Measurements from ENCODE around the gene CFAP73. TPM values are rescaled to one million over a fixed set of nuclear protein-coding genes. Genes with fewer than 3 reads are reported as not detected.

CFAP73 gene
- total RNA-seq, 2 experiments from 2014 or later: 0.16 to 1.0 TPM

GRCh38 chr12:113162102-113163029 is 12.8 kb downstream of the CFAP73 start:
- H3K36me3 Mint-ChIP-seq: peaks cover 19% of the 10 kb centered on the region
- no peak overlapping the region for H3K27ac Mint-ChIP-seq
- no peaks in the 10 kb centered on the region for H3K9me3 Mint-ChIP-seq
- no peaks in the 10 kb centered on the region for H3K4me1 Mint-ChIP-seq
- H3K27me3 Mint-ChIP-seq: no peaks in the 10 kb centered on the region
- no peak for DNase-seq
- H3K4me3 Mint-ChIP-seq: no peak overlapping the region

- Mint-ChIP-seq H3K27ac (no peak overlapping the region), H3K27me3 (no peaks in the 10 kb centered on the region), H3K4me3 (no peak overlapping the region)
Measured at GRCh38 chr12:113163030-113163360, 13.5 kb downstream of the CFAP73 start.

GRCh38 chr12:113164014-113164413 is 14.5 kb downstream of the CFAP73 start:
- no peak for DNase-seq
- H3K27ac Mint-ChIP-seq: no peak overlapping the region
- no peak overlapping the region for H3K4me3 Mint-ChIP-seq
- H3K27me3 Mint-ChIP-seq: no peaks in the 10 kb centered on the region
- no peaks in the 10 kb centered on the region for H3K9me3 Mint-ChIP-seq
- H3K36me3 Mint-ChIP-seq: peaks cover 15% of the 10 kb centered on the region
- no peaks in the 10 kb centered on the region for H3K4me1 Mint-ChIP-seq

More at GRCh38 chr12:113163030-113163360, 13.5 kb downstream of the CFAP73 start:
- Mint-ChIP-seq H3K9me3 (no peaks in the 10 kb centered on the region), H3K4me1 (no peaks in the 10 kb centered on the region), H3K36me3 (peaks cover 15% of the 10 kb centered on the region)
- DNase-seq: no peak

GRCh38 chr12:113165521-113166450 is 16.3 kb downstream of the CFAP73 start:
- H3K27ac Mint-ChIP-seq: no peak overlapping the region
- no peaks in the 10 kb centered on the region for H3K27me3 Mint-ChIP-seq
- H3K36me3 Mint-ChIP-seq: peaks cover 17% of the 10 kb centered on the region
- no peaks in the 10 kb centered on the region for H3K4me1 Mint-ChIP-seq
- H3K4me3 Mint-ChIP-seq: no peak overlapping the region
- no peaks in the 10 kb centered on the region for H3K9me3 Mint-ChIP-seq
- DNase-seq: no peak

GRCh38 chr12:113167868-113168267 is 18.3 kb downstream of the CFAP73 start:
- no peak overlapping the region for H3K27ac Mint-ChIP-seq
- DNase-seq: no peak
- H3K4me1 Mint-ChIP-seq: no peaks in the 10 kb centered on the region
- H3K36me3 Mint-ChIP-seq: peaks cover 24% of the 10 kb centered on the region
- H3K9me3 Mint-ChIP-seq: no peaks in the 10 kb centered on the region
- H3K4me3 Mint-ChIP-seq: no peak overlapping the region
- no peaks in the 10 kb centered on the region for H3K27me3 Mint-ChIP-seq

GRCh38 chr12:113169697-113170096 is 20.2 kb downstream of the CFAP73 start:
- no peak overlapping the region for H3K27ac Mint-ChIP-seq
- H3K9me3 Mint-ChIP-seq: no peaks in the 10 kb centered on the region
- H3K36me3 Mint-ChIP-seq: peaks cover 28% of the 10 kb centered on the region

GRCh38 chr12:113170457-113170856 is 20.9 kb downstream of the CFAP73 start:
- Mint-ChIP-seq H3K36me3 (peaks cover 31% of the 10 kb centered on the region), H3K9me3 (no peaks in the 10 kb centered on the region)

More at GRCh38 chr12:113169697-113170096, 20.2 kb downstream of the CFAP73 start:
- no peaks in the 10 kb centered on the region for H3K27me3 Mint-ChIP-seq
- no peak for DNase-seq
- no peak overlapping the region for H3K4me3 Mint-ChIP-seq
- no peaks in the 10 kb centered on the region for H3K4me1 Mint-ChIP-seq

GRCh38 chr12:113170926-113171325 is 21.4 kb downstream of the CFAP73 start:
- Mint-ChIP-seq H3K27me3 (no peaks in the 10 kb centered on the region), H3K9me3 (no peaks in the 10 kb centered on the region), H3K27ac (no peak overlapping the region), H3K36me3 (peaks cover 28% of the 10 kb centered on the region), H3K4me1 (no peaks in the 10 kb centered on the region), H3K4me3 (no peak overlapping the region)
- DNase-seq: no peak

More at GRCh38 chr12:113170457-113170856, 20.9 kb downstream of the CFAP73 start:
- no peaks in the 10 kb centered on the region for H3K4me1 Mint-ChIP-seq
- no peaks in the 10 kb centered on the region for H3K27me3 Mint-ChIP-seq
- DNase-seq: no peak
- no peak overlapping the region for H3K4me3 Mint-ChIP-seq
- no peak overlapping the region for H3K27ac Mint-ChIP-seq

GRCh38 chr12:113171543-113171942 is 22.0 kb downstream of the CFAP73 start:
- H3K36me3 Mint-ChIP-seq: peaks cover 31% of the 10 kb centered on the region
- H3K27me3 Mint-ChIP-seq: no peaks in the 10 kb centered on the region
- no peaks in the 10 kb centered on the region for H3K9me3 Mint-ChIP-seq
- no peak overlapping the region for H3K4me3 Mint-ChIP-seq
- DNase-seq: no peak
- H3K27ac Mint-ChIP-seq: no peak overlapping the region
- no peaks in the 10 kb centered on the region for H3K4me1 Mint-ChIP-seq

- peaks cover 37% of the 10 kb centered on the region for H3K36me3 Mint-ChIP-seq
- H3K4me1 Mint-ChIP-seq: no peaks in the 10 kb centered on the region
- H3K27me3 Mint-ChIP-seq: no peaks in the 10 kb centered on the region
- DNase-seq: no peak
- H3K4me3 Mint-ChIP-seq: no peak overlapping the region
- H3K9me3 Mint-ChIP-seq: no peaks in the 10 kb centered on the region
- H3K27ac Mint-ChIP-seq: no peak overlapping the region
Measured at GRCh38 chr12:113172185-113172584, 22.7 kb downstream of the CFAP73 start.

GRCh38 chr12:113173081-113173698 is 23.7 kb downstream of the CFAP73 start:
- no peaks in the 10 kb centered on the region for H3K4me1 Mint-ChIP-seq
- DNase-seq: no peak
- H3K9me3 Mint-ChIP-seq: no peaks in the 10 kb centered on the region
- no peak overlapping the region for H3K4me3 Mint-ChIP-seq
- no peak overlapping the region for H3K27ac Mint-ChIP-seq
- H3K36me3 Mint-ChIP-seq: peaks cover 47% of the 10 kb centered on the region
- H3K27me3 Mint-ChIP-seq: no peaks in the 10 kb centered on the region

GRCh38 chr12:113174461-113175384 is 25.2 kb downstream of the CFAP73 start:
- Mint-ChIP-seq H3K4me3 (no peak overlapping the region), H3K4me1 (no peaks in the 10 kb centered on the region), H3K36me3 (peaks cover 53% of the 10 kb centered on the region), H3K27ac (no peak overlapping the region), H3K27me3 (no peaks in the 10 kb centered on the region), H3K9me3 (no peaks in the 10 kb centered on the region)
- DNase-seq: peak; percentile 72

- H3K4me3 Mint-ChIP-seq: no peak overlapping the region
- H3K4me1 Mint-ChIP-seq: peaks cover 19% of the 10 kb centered on the region
- H3K27me3 Mint-ChIP-seq: no peaks in the 10 kb centered on the region
- peaks cover 49% of the 10 kb centered on the region for H3K36me3 Mint-ChIP-seq
- no peak for DNase-seq
- H3K27ac Mint-ChIP-seq: no peak overlapping the region
- H3K9me3 Mint-ChIP-seq: no peaks in the 10 kb centered on the region
Measured at GRCh38 chr12:113179023-113179422, 29.5 kb downstream of the CFAP73 start.

- no peak overlapping the region for H3K27ac Mint-ChIP-seq
- no peak for DNase-seq
- H3K4me1 Mint-ChIP-seq: peaks cover 19% of the 10 kb centered on the region
- no peaks in the 10 kb centered on the region for H3K9me3 Mint-ChIP-seq
- H3K36me3 Mint-ChIP-seq: peaks cover 43% of the 10 kb centered on the region
- no peaks in the 10 kb centered on the region for H3K27me3 Mint-ChIP-seq
- no peak overlapping the region for H3K4me3 Mint-ChIP-seq
Measured at GRCh38 chr12:113180333-113180732, 30.8 kb downstream of the CFAP73 start.
